ENCODE data around the gene HTR6. TPM values are rescaled to one million over a fixed set of nuclear protein-coding genes. Genes with fewer than 3 reads are reported as not detected.
"Not testable (repeated sequence)": the region's sequence is repeated elsewhere in the genome, so short reads cannot be mapped to it uniquely, and the experiment has no call there.

HTR6 gene
- total RNA-seq, 1 experiment from 2014 or later, result not detected

- Histone ChIP-seq H3K4me3 (no peak overlapping the region), H3K9me3 (no peaks in the 10 kb centered on the region)
- DNase-seq, result no peak
Observed at GRCh38 chr1:19633106-19633505, 31.6 kb upstream of the HTR6 start.

GRCh38 chr1:19635064-19635463 lies 29.6 kb upstream of the HTR6 start:
- H3K27me3 ChIP-seq, H3K4me3 ChIP-seq, H3K9me3 ChIP-seq, DNase-seq, H3K36me3 ChIP-seq: not testable (repeated sequence)

More at GRCh38 chr1:19633106-19633505, 31.6 kb upstream of the HTR6 start:
- H3K36me3 ChIP-seq, result peaks cover 8% of the 10 kb centered on the region; the same call in 1 of the 2 replicates
- no peaks in the 10 kb centered on the region for H3K27me3 ChIP-seq

- DNase-seq, result peak; percentile 94
- no peaks in the 10 kb centered on the region for H3K27me3 ChIP-seq
- no peak overlapping the region for H3K4me3 ChIP-seq
- H3K36me3 ChIP-seq, result peaks cover 3% of the 10 kb centered on the region; the same call in 1 of the 2 replicates
- H3K9me3 ChIP-seq, result no peaks in the 10 kb centered on the region
Observed at GRCh38 chr1:19635646-19636045, 29.0 kb upstream of the HTR6 start.

- no peak for DNase-seq
- H3K27me3 ChIP-seq, result no peaks in the 10 kb centered on the region
- H3K36me3 ChIP-seq, result 0 out of 2 replicates have a peak, but pooled peaks cover 2% of the 10 kb centered on the region
Observed at GRCh38 chr1:19636065-19636464, 28.6 kb upstream of the HTR6 start.

GRCh38 chr1:19636749-19637148 lies 27.9 kb upstream of the HTR6 start:
- H3K4me3 ChIP-seq, H3K9me3 ChIP-seq, H3K27me3 ChIP-seq, H3K36me3 ChIP-seq, DNase-seq: not testable (repeated sequence)

More at GRCh38 chr1:19636065-19636464, 28.6 kb upstream of the HTR6 start:
- Histone ChIP-seq H3K4me3 (no peak overlapping the region), H3K9me3 (no peaks in the 10 kb centered on the region)

- H3K27me3 ChIP-seq, result no peaks in the 10 kb centered on the region
- H3K4me3 ChIP-seq, result no peak overlapping the region
- 0 out of 2 replicates have a peak, but pooled peaks cover 2% of the 10 kb centered on the region for H3K36me3 ChIP-seq
- H3K9me3 ChIP-seq, result no peaks in the 10 kb centered on the region
- no peak for DNase-seq
Observed at GRCh38 chr1:19637606-19638005, 27.1 kb upstream of the HTR6 start.

GRCh38 chr1:19639228-19639627 lies 25.4 kb upstream of the HTR6 start:
- not testable (repeated sequence) for H3K27me3 ChIP-seq, H3K4me3 ChIP-seq, H3K36me3 ChIP-seq, H3K9me3 ChIP-seq, DNase-seq

GRCh38 chr1:19639999-19640362 lies 24.7 kb upstream of the HTR6 start:
- no peaks in the 10 kb centered on the region for H3K36me3 ChIP-seq
- H3K9me3 ChIP-seq, result no peaks in the 10 kb centered on the region
- no peak overlapping the region for H3K4me3 ChIP-seq
- H3K27me3 ChIP-seq, result no peaks in the 10 kb centered on the region
- DNase-seq, result no peak

- Histone ChIP-seq H3K36me3 (no peaks in the 10 kb centered on the region), H3K9me3 (no peaks in the 10 kb centered on the region), H3K4me3 (no peak overlapping the region), H3K27me3 (no peaks in the 10 kb centered on the region)
- DNase-seq, result peak; percentile 72
Observed at GRCh38 chr1:19640363-19641316, 24.0 kb upstream of the HTR6 start.

GRCh38 chr1:19643121-19643520 lies 21.6 kb upstream of the HTR6 start:
- Histone ChIP-seq H3K4me3 (peak overlapping the region; percentile 42), H3K36me3 (no peaks in the 10 kb centered on the region), H3K9me3 (no peaks in the 10 kb centered on the region), H3K27me3 (no peaks in the 10 kb centered on the region)
- peak; percentile 53 for DNase-seq

- no peaks in the 10 kb centered on the region for H3K27me3 ChIP-seq
- no peaks in the 10 kb centered on the region for H3K36me3 ChIP-seq
- DNase-seq, result peak; percentile 78
- H3K4me3 ChIP-seq, result peak within 1 kb of the TSS; percentile 73
- no peaks in the 10 kb centered on the region for H3K9me3 ChIP-seq
Observed at GRCh38 chr1:19643602-19644394, 20.9 kb upstream of the HTR6 start, which contains the start of gene NBL1. Gene NBL1, plus strand, starts transcription at chr1:19644311. Its CDS starts 10,720 bp downstream, at chr1:19655031.

- Histone ChIP-seq H3K36me3 (no peaks in the 10 kb centered on the region), H3K4me3 (peak overlapping the region; percentile 73), H3K9me3 (no peaks in the 10 kb centered on the region), H3K27me3 (no peaks in the 10 kb centered on the region)
- DNase-seq, result no peak
Observed at GRCh38 chr1:19644395-19644680, 20.3 kb upstream of the HTR6 start.

- Histone ChIP-seq H3K4me3 (peak overlapping the region; percentile 73), H3K27me3 (no peaks in the 10 kb centered on the region), H3K36me3 (no peaks in the 10 kb centered on the region), H3K9me3 (no peaks in the 10 kb centered on the region)
- DNase-seq, result peak; percentile 48
Observed at GRCh38 chr1:19644681-19645410, 19.8 kb upstream of the HTR6 start.

GRCh38 chr1:19645411-19646251 lies 19.0 kb upstream of the HTR6 start:
- Histone ChIP-seq H3K36me3 (no peaks in the 10 kb centered on the region), H3K27me3 (no peaks in the 10 kb centered on the region), H3K9me3 (no peaks in the 10 kb centered on the region), H3K4me3 (peak overlapping the region; percentile 73)
- peak; percentile 27 for DNase-seq

- H3K36me3 ChIP-seq, result no peaks in the 10 kb centered on the region
- no peaks in the 10 kb centered on the region for H3K9me3 ChIP-seq
- H3K27me3 ChIP-seq, result no peaks in the 10 kb centered on the region
- no peak for DNase-seq
- no peak overlapping the region for H3K4me3 ChIP-seq
Observed at GRCh38 chr1:19646377-19647319, 18.0 kb upstream of the HTR6 start.
